GM12801 (cell line): ENCODE measurements around the gene RBM38.

Source experiments
- CTCF ChIP-seq: IDR thresholded peaks from one replicate; pipeline ENCODE4 v1.5.1; 2011; ENCODE audit warnings: control low read depth; ENCODE audit not compliant: insufficient read length; ENCODE audit errors: extremely low read depth

The RBM38 gene

GRCh38 chr20:57402206-57403125 is 11.3 kb downstream of the RBM38 start:
- TF ChIP-seq CTCF, result no peak

GRCh38 chr20:57403216-57403615 is 12.0 kb downstream of the RBM38 start:
- no peak for TF ChIP-seq CTCF

- no peak for TF ChIP-seq CTCF
Observed at GRCh38 chr20:57404006-57404405, 12.8 kb downstream of the RBM38 start.

- TF ChIP-seq CTCF, result no peak
Observed at GRCh38 chr20:57404419-57405072, 13.3 kb downstream of the RBM38 start.

- TF ChIP-seq CTCF, result no peak
Observed at GRCh38 chr20:57405236-57406016, 14.2 kb downstream of the RBM38 start.

- TF ChIP-seq CTCF, result no peak
Observed at GRCh38 chr20:57407541-57407956, 16.4 kb downstream of the RBM38 start.

GRCh38 chr20:57408131-57408530 is 16.9 kb downstream of the RBM38 start:
- TF ChIP-seq CTCF, result no peak
